ENCODE data around the gene RASSF5.

The RASSF5 gene

GRCh38 chr1:206489980-206490770 is 17.2 kb upstream of the RASSF5 start:
- no peak for DNase-seq (ENCODE audit: low read depth)
- no peak overlapping the region for H3K4me3 ChIP-seq (ENCODE audit: control insufficient read depth, low read depth, low read length)
- TF ChIP-seq CTCF (IDR thresholded peaks at IDR 0.05; ENCODE audit: control insufficient read depth, insufficient read depth, low read depth, low read length, missing control alignments), result peak; percentile 100

- TF ChIP-seq CTCF (IDR thresholded peaks at IDR 0.05; ENCODE audit: control insufficient read depth, insufficient read depth, low read depth, low read length, missing control alignments), result no peak
- H3K4me3 ChIP-seq (ENCODE audit: control insufficient read depth, low read depth, low read length), result no peak overlapping the region
- no peak for DNase-seq (ENCODE audit: low read depth)
These were observed 16.4 kb upstream of the RASSF5 start for GRCh38 chr1:206490771-206491405.

GRCh38 chr1:206491616-206492015 is 15.7 kb upstream of the RASSF5 start:
- TF ChIP-seq CTCF (IDR thresholded peaks at IDR 0.05; ENCODE audit: control insufficient read depth, insufficient read depth, low read depth, low read length, missing control alignments), result no peak
- H3K4me3 ChIP-seq (ENCODE audit: control insufficient read depth, low read depth, low read length), result no peak overlapping the region
- no peak for DNase-seq (ENCODE audit: low read depth)

- DNase-seq (ENCODE audit: low read depth), result no peak
- no peak overlapping the region for H3K4me3 ChIP-seq (ENCODE audit: control insufficient read depth, low read depth, low read length)
- no peak for TF ChIP-seq CTCF (IDR thresholded peaks at IDR 0.05; ENCODE audit: control insufficient read depth, insufficient read depth, low read depth, low read length, missing control alignments)
These were observed 14.7 kb upstream of the RASSF5 start for GRCh38 chr1:206492589-206492988.

GRCh38 chr1:206493279-206493678 is 14.1 kb upstream of the RASSF5 start:
- no peak overlapping the region for H3K4me3 ChIP-seq (ENCODE audit: control insufficient read depth, low read depth, low read length)
- no peak for DNase-seq (ENCODE audit: low read depth)
- TF ChIP-seq CTCF (IDR thresholded peaks at IDR 0.05; ENCODE audit: control insufficient read depth, insufficient read depth, low read depth, low read length, missing control alignments), result no peak

GRCh38 chr1:206495011-206495461 is 12.3 kb upstream of the RASSF5 start:
- H3K4me3 ChIP-seq (ENCODE audit: control insufficient read depth, low read depth, low read length), result no peak overlapping the region
- no peak for DNase-seq (ENCODE audit: low read depth)
- TF ChIP-seq CTCF (IDR thresholded peaks at IDR 0.05; ENCODE audit: control insufficient read depth, insufficient read depth, low read depth, low read length, missing control alignments), result no peak
